Naive thymus-derived CD4-positive, alpha-beta T cell (primary cell): Measurements from ENCODE around the gene PRKCB. TPM values are rescaled to one million over a fixed set of nuclear protein-coding genes. Genes with fewer than 3 reads are reported as not detected.
A peak's percentile ranks its signal among the peaks of the same experiment; 100 is the strongest.

Source experiments
- ATAC-seq: fragments of 150-1000 bp; cut with Tn5 transposase; 2 replicates; pipeline ENCODE4 v1.10.0; 2021; ENCODE audit warnings: mild to moderate bottlenecking, moderate library complexity
- CTCF ChIA-PET: fragments of 350-600 bp; sonication (Branson Sonifier 250); formaldehyde crosslinking; loops from one replicate; lab custom pipeline; 2021; ENCODE audit warnings: antibody characterized with exemption; lab: Charles Lee
- POLR2A ChIA-PET: fragments of 350-600 bp; sonication (Branson Sonifier 250); formaldehyde crosslinking; loops from one replicate; lab custom pipeline; 2021; ENCODE audit warnings: antibody characterized with exemption, inconsistent platforms; lab: Charles Lee
- DNase-seq, 9 donors: peaks; one replicate each; pipeline versions ENCODE4 v3.0.0 to v3.0.0-alpha.2; 2020 to 2022; ENCODE audit warnings: mixed read lengths in 1 of 9
- H3K27ac ChIP-seq: one replicate; pipeline ENCODE4 v1.7.0; 2013; ENCODE audit warnings: mild to moderate bottlenecking, low read depth, low read length, moderate library complexity
- H3K27me3 ChIP-seq, 2 donors: one replicate each; pipeline ENCODE4 v1.7.0; 2013; ENCODE audit warnings: low read length in 2 of 2, mild to moderate bottlenecking in 2 of 2, moderate library complexity in 2 of 2; ENCODE audit not compliant: control insufficient read depth in 2 of 2, insufficient read depth in 2 of 2
- H3K36me3 ChIP-seq, 3 experiments: 1 replicate in 2 of 3; 2 replicates in 1 of 3; pipeline ENCODE4 v1.7.0; 2013; ENCODE audit warnings: low read length in 3 of 3, mild to moderate bottlenecking in 3 of 3, moderate library complexity in 1 of 3; ENCODE audit not compliant: insufficient read depth in 3 of 3, control insufficient read depth in 2 of 3
- H3K4me1 ChIP-seq, 2 donors: one replicate each; pipeline ENCODE4 v1.7.0; 2013; ENCODE audit warnings: low read length in 2 of 2, mild to moderate bottlenecking in 2 of 2, moderate library complexity in 1 of 2; ENCODE audit not compliant: control insufficient read depth in 2 of 2, insufficient read depth in 2 of 2
- H3K4me3 ChIP-seq: 2 replicates; pipeline ENCODE4 v1.7.0; 2013; ENCODE audit warnings: mild to moderate bottlenecking, low read length
- H3K9me3 ChIP-seq, 3 experiments: 1 replicate in 2 of 3; 2 replicates in 1 of 3; pipeline ENCODE4 v1.7.0; 2013; ENCODE audit warnings: low read length in 3 of 3; ENCODE audit not compliant: control insufficient read depth in 2 of 3
- H3K27ac Mint-ChIP-seq, 9 donors: one replicate each; pipeline ENCODE4 v1.8.0; 2020 to 2022; ENCODE audit warnings: mixed read lengths in 9 of 9, mild to moderate bottlenecking in 8 of 9, moderate library complexity in 5 of 9, inconsistent platforms in 2 of 9
- H3K27me3 Mint-ChIP-seq, 5 donors: one replicate each; pipeline ENCODE4 v1.8.0; 2021 to 2022; ENCODE audit warnings: mixed read lengths in 5 of 5, mild to moderate bottlenecking in 1 of 5
- H3K36me3 Mint-ChIP-seq, 5 donors: one replicate each; pipeline ENCODE4 v1.8.0; 2020 to 2022; ENCODE audit warnings: mixed read lengths in 5 of 5, mild to moderate bottlenecking in 3 of 5, inconsistent platforms in 1 of 5
- H3K4me1 Mint-ChIP-seq, 7 donors: one replicate each; pipeline ENCODE4 v1.8.0; 2020 to 2022; ENCODE audit warnings: mixed read lengths in 7 of 7, mild to moderate bottlenecking in 3 of 7, inconsistent platforms in 1 of 7
- H3K4me3 Mint-ChIP-seq, 10 donors: one replicate each; pipeline ENCODE4 v1.8.0; 2020 to 2022; ENCODE audit warnings: mild to moderate bottlenecking in 10 of 10, mixed read lengths in 10 of 10, moderate library complexity in 6 of 10, inconsistent platforms in 2 of 10
- H3K9me3 Mint-ChIP-seq, 11 donors: one replicate each; pipeline ENCODE4 v1.8.0; 2020 to 2022; ENCODE audit warnings: mixed read lengths in 11 of 11, mild to moderate bottlenecking in 4 of 11, inconsistent platforms in 1 of 11, moderate library complexity in 1 of 11
- intact Hi-C, 2 donors: fragments of 100-400 bp; cut with micrococcal nuclease; formaldehyde crosslinking; loops; one replicate each; pipeline ENCODE4 v1.15.1; 2023
- polyA plus RNA-seq, 2 donors: library from polyadenylated mRNA; unstranded; fragments of 300-500 nt; fragmentation: Illumina TruSeq; gene quantifications; one replicate each; pipeline ENCODE4 v1.2.3, GENCODE V29; 2021
- total RNA-seq, 6 experiments: library from RNA in 5 of 6; stranded (reverse) in 5 of 6; gene quantifications; 1 replicate in 5 of 6; 2 replicates in 1 of 6; pipeline ENCODE4 v1.2.3 and lab custom pipeline; 2021 to 2026

The PRKCB gene
- total and polyA plus RNA-seq, 7 experiments from 2014 or later = 32.4 to 180 (median 72.9) TPM

DNA sequence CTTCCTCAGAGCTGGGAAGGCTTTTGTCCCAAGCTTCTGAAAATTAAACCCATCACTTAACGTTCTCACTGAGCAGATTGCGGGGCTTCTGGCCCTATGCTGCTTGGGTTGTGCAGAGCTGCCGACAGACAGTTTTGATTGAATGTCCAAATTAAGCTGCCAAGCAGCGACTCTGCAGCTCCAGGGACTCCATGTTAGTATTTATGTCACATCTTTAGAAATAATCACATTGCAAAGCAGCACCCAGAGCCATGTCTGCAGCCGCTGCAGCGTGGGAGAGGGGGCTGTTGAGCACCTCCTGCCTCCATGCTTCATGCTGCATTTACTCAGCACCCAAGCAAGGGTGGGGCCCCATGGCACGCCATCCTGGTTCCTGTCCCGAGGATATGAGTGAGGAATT lies 242.2 kb downstream of the PRKCB start:
- Histone ChIP-seq H3K36me3 (no peaks in the 10 kb centered on the region), H3K9me3 (no peaks in the 10 kb centered on the region), H3K27ac (no peak overlapping the region), H3K4me1 (no peaks in the 10 kb centered on the region), H3K27me3 (no peaks in the 10 kb centered on the region), H3K4me3 (no peak overlapping the region)
- no peaks in the 10 kb centered on the region for H3K27me3 Mint-ChIP-seq
- ChIA-PET CTCF (no interaction called here), POLR2A (no interaction called here)
- DNase-seq = no peak
- intact Hi-C loops = no loop called here
- peaks cover 0 to 24% (median 16%) of the 10 kb centered on the region in 7 donors for H3K4me1 Mint-ChIP-seq
- peaks cover 0 to 51% (median 22%) of the 10 kb centered on the region in 5 donors for H3K36me3 Mint-ChIP-seq
- ATAC-seq = no peak
- no peak overlapping the region for H3K4me3 Mint-ChIP-seq
- H3K9me3 Mint-ChIP-seq = peaks cover 0 to 2% (median 0%) of the 10 kb centered on the region in 11 donors
- no peak overlapping the region for H3K27ac Mint-ChIP-seq

DNA sequence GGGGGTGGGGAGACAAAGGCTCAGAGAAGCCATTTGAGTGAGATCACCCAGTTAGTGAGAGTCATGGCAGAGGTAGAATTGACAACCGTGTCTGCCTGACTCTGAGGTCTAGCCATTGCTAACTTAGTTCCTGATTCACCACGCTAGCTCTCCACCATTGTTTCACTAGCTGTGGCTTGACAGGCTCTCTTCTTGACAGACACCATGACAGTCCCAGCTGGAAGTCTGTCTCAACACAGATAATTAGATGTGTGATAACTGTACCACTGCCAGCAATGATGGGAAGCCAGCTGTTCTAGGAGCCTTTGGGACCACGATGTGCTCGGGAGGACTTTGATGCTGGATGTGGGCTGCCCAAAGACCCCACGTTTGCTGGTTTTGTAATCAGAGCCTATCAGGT lies 249.9 kb downstream of the PRKCB start:
- Histone ChIP-seq H3K27me3 (no peaks in the 10 kb centered on the region), H3K4me1 (no peaks in the 10 kb centered on the region), H3K36me3 (peaks cover 0 to 4% (median 0%) of the 10 kb centered on the region in 3 experiments), H3K4me3 (no peak overlapping the region), H3K27ac (no peak overlapping the region), H3K9me3 (peaks cover 0 to 8% (median 0%) of the 10 kb centered on the region in 3 experiments)
- Mint-ChIP-seq H3K36me3 (peaks cover 15 to 56% (median 31%) of the 10 kb centered on the region in 5 donors), H3K9me3 (peaks cover 0 to 19% (median 9%) of the 10 kb centered on the region in 11 donors), H3K27ac (no peak overlapping the region), H3K4me3 (no peak overlapping the region), H3K27me3 (no peaks in the 10 kb centered on the region), H3K4me1 (peaks cover 0 to 13% (median 0%) of the 10 kb centered on the region in 7 donors)
- ChIA-PET POLR2A (no interaction called here), CTCF (no interaction called here)
- DNase-seq (no peak), ATAC-seq (no peak)
- intact Hi-C loops = no loop called here

DNA sequence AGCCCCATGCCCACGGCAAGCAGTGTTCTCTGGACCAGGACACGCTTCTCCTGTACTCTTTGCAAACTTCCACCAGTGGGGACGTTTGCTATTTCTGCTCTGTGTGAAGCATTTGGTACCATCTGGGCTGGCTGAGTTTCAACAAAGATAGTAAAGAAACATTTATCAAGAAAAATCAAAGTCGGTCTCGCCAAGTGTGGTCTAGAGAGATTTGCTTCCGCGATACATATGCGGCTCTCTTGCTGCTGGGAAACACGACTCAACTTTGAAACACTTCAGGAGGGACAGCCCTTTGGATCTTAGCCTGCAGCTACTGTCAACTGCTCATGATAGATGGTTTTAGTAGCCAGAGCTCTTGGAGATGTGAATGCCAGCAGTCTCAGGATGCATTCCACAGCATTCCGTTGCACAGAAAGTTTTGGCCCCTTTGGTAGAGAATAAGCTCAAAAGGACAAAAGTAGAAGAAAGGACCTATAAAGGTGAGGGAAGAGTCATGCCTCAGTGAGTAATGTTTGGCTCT lies 252.2 kb downstream of the PRKCB start:
- Histone ChIP-seq H3K4me3 (no peak overlapping the region), H3K9me3 (peaks cover 0 to 8% (median 0%) of the 10 kb centered on the region in 3 experiments), H3K36me3 (peaks cover 0 to 21% (median under 1%) of the 10 kb centered on the region in 3 experiments), H3K27ac (no peak overlapping the region), H3K4me1 (no peaks in the 10 kb centered on the region), H3K27me3 (no peaks in the 10 kb centered on the region)
- Mint-ChIP-seq H3K4me1 (peaks cover 0 to 17% (median 9%) of the 10 kb centered on the region in 7 donors), H3K36me3 (peaks cover 28 to 79% (median 49%) of the 10 kb centered on the region in 5 donors), H3K4me3 (no peak overlapping the region), H3K27me3 (no peaks in the 10 kb centered on the region), H3K9me3 (peaks cover 0 to 35% (median 18%) of the 10 kb centered on the region in 11 donors), H3K27ac (no peak overlapping the region)
- ChIA-PET CTCF (no interaction called here), POLR2A (no interaction called here)
- intact Hi-C loops = no loop called here
- DNase-seq (no peak), ATAC-seq (no peak)

DNA sequence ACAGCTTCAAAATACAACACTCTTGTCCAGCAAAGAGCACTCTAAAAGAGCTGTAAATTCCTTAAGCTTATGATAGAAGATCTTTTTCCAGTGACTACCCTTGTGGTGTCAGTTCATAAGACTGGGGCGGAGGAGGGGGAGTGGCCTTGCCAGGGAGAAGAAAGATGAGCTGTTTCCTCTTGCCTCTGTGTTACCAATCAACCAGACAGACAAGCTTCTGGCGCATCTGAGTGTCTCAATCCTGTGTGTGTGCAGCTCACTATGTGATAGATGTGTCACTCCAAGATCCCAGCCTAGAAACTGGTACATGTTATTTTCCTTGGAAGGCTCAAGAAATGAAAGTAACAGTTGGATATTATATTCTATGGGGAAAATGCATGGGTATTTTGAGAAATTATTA lies 253.0 kb downstream of the PRKCB start:
- DNase-seq = no peak
- no peak for ATAC-seq
- peaks cover 0 to 29% (median 7%) of the 10 kb centered on the region in 3 experiments for H3K36me3 ChIP-seq
- H3K27me3 ChIP-seq = no peaks in the 10 kb centered on the region
- Mint-ChIP-seq H3K27ac (peak overlapping the region in 1 of 9 donors; percentile 48), H3K4me3 (no peak overlapping the region), H3K27me3 (no peaks in the 10 kb centered on the region), H3K4me1 (peaks cover 0 to 17% (median 7%) of the 10 kb centered on the region in 7 donors), H3K9me3 (peaks cover 0 to 35% (median 18%) of the 10 kb centered on the region in 11 donors), H3K36me3 (peaks cover 28 to 82% (median 54%) of the 10 kb centered on the region in 5 donors)
- CTCF ChIA-PET = no interaction called here
- intact Hi-C loops = no loop called here
- no peaks in the 10 kb centered on the region for H3K4me1 ChIP-seq
- no peak overlapping the region for H3K27ac ChIP-seq
- H3K9me3 ChIP-seq = peaks cover 0 to 8% (median 0%) of the 10 kb centered on the region in 3 experiments
- no peak overlapping the region for H3K4me3 ChIP-seq
- POLR2A ChIA-PET = no interaction called here

DNA sequence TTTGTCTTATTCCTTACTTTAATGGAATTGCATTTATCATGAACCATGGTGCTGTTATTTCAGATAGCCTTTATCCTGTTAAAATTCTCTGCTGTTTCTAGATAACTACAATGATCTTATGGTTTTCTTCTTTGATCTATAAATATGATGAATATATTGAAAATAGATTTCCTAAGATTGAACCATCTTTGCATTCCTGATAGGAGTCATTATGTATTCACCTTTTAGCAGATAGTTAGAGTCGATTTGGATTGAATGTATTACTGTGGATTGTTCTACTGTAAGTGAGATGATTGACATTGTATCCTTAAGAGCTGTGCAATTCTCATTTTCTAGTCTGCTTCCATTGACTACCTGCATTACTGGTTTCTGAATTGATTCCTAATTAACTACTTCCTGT lies 255.3 kb downstream of the PRKCB start:
- no peak overlapping the region for H3K27ac ChIP-seq
- DNase-seq (no peak), ATAC-seq (no peak)
- peak overlapping the region in 1 of 9 donors; percentile 12 for H3K27ac Mint-ChIP-seq
- CTCF ChIA-PET = no interaction called here
- H3K9me3 ChIP-seq = peaks cover 0 to 8% (median 0%) of the 10 kb centered on the region in 3 experiments
- H3K27me3 ChIP-seq = no peaks in the 10 kb centered on the region
- peaks cover 39 to 86% (median 69%) of the 10 kb centered on the region in 5 donors for H3K36me3 Mint-ChIP-seq
- H3K36me3 ChIP-seq = peaks cover 7 to 51% (median 15%) of the 10 kb centered on the region in 3 experiments
- H3K9me3 Mint-ChIP-seq = peaks cover 0 to 35% (median 18%) of the 10 kb centered on the region in 11 donors
- POLR2A ChIA-PET = no interaction called here
- H3K4me1 Mint-ChIP-seq = peaks cover 0 to 17% (median 6%) of the 10 kb centered on the region in 7 donors
- intact Hi-C loops = no loop called here
- no peaks in the 10 kb centered on the region for H3K4me1 ChIP-seq
- no peak overlapping the region for H3K4me3 ChIP-seq
- H3K27me3 Mint-ChIP-seq = no peaks in the 10 kb centered on the region
- H3K4me3 Mint-ChIP-seq = no peak overlapping the region

DNA sequence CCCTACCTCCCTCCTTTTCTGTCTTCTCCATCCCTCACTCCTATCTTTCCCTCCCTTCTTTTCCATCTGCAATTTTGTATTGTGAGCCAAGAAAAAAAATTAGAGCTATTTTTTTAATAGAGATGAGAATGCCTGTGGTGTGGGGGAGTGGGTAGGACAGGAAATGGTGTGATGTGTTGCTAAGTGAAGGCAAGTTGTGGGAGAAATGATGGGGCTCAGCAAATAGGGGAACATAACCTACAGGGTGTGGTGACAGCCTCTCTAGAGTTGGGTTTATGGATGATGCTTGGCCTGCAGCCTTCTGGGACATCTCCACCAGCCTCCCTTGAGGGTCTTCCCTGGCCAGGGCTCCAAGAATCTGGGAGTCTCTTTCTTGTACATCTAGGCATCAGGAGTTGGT lies 257.3 kb downstream of the PRKCB start:
- Mint-ChIP-seq H3K27ac (peak overlapping the region in 1 of 9 donors; percentile 27), H3K36me3 (peaks cover 46 to 85% (median 74%) of the 10 kb centered on the region in 5 donors), H3K4me1 (peaks cover 0 to 17% (median 9%) of the 10 kb centered on the region in 7 donors), H3K27me3 (no peaks in the 10 kb centered on the region), H3K4me3 (no peak overlapping the region), H3K9me3 (peaks cover 0 to 35% (median 18%) of the 10 kb centered on the region in 11 donors)
- H3K4me3 ChIP-seq = no peak overlapping the region
- no peak for DNase-seq
- H3K9me3 ChIP-seq = peaks cover 0 to 8% (median 0%) of the 10 kb centered on the region in 3 experiments
- no peaks in the 10 kb centered on the region for H3K4me1 ChIP-seq
- H3K36me3 ChIP-seq = peaks cover 7 to 57% (median 15%) of the 10 kb centered on the region in 3 experiments
- ATAC-seq = no peak
- no peaks in the 10 kb centered on the region for H3K27me3 ChIP-seq
- H3K27ac ChIP-seq = no peak overlapping the region
- ChIA-PET POLR2A (no interaction called here), CTCF (no interaction called here)
- intact Hi-C loops = no loop called here

DNA sequence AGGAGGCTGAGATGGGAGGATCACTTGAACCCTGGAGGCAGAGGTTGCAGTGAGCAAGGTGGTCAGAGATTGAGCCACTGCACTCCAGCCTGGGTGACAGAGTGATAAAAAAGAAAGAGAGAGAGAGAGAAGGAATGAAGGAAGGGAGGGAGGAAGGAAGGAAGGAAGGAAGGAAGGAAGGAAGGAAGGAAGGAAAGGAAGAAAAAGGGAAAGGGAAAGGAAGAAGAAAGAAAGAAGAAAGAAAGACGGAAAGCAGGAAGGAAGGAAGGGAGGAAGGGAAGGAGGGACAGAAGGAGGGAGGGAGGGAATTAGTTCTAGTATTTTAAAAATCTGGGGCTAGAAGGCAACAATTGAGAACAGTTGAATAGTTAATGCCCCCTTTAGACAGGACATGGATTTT lies 258.9 kb downstream of the PRKCB start:
- Histone ChIP-seq H3K4me3 (no peak overlapping the region), H3K27ac (no peak overlapping the region), H3K27me3 (no peaks in the 10 kb centered on the region), H3K36me3 (peaks cover 7 to 53% (median 15%) of the 10 kb centered on the region in 3 experiments), H3K4me1 (no peaks in the 10 kb centered on the region), H3K9me3 (peaks cover 0 to 8% (median 0%) of the 10 kb centered on the region in 3 experiments)
- POLR2A ChIA-PET = no interaction called here
- intact Hi-C loops = no loop called here
- Mint-ChIP-seq H3K4me3 (no peak overlapping the region), H3K27me3 (no peaks in the 10 kb centered on the region), H3K27ac (peak overlapping the region in 2 of 9 donors; percentile 23 to 58), H3K36me3 (peaks cover 38 to 80% (median 69%) of the 10 kb centered on the region in 5 donors), H3K4me1 (peaks cover 0 to 14% (median 9%) of the 10 kb centered on the region in 7 donors), H3K9me3 (peaks cover 0 to 25% (median 14%) of the 10 kb centered on the region in 11 donors)
- CTCF ChIA-PET = no interaction called here
- DNase-seq (no peak), ATAC-seq (no peak)
